ENCODE measurements around the gene FRS3. TPM values are rescaled to one million over a fixed set of nuclear protein-coding genes. Genes with fewer than 3 reads are reported as not detected.

The FRS3 gene
- total and polyA plus RNA-seq, 2 of the 13 experiments (the other 11 are each of a cell fraction or from before 2014, with no cell fraction given), result 3.0 to 7.4 TPM

GRCh38 chr6:41787219-41787917 lies 7.7 kb upstream of the FRS3 start, which contains the start of gene TOMM6 (continued):
- TF ChIP-seq ZBTB4 (CRISPR knock-in tag; IDR thresholded peaks at IDR 0.05; ENCODE audit: borderline replicate concordance), result peak; percentile 51; the same call in 1 of the 2 replicates
- TF ChIP-seq GLMP (CRISPR knock-in tag; IDR thresholded peaks at IDR 0.05; ENCODE audit: borderline replicate concordance), result no peak
- TF ChIP-seq REXO4 (CRISPR knock-in tag; IDR thresholded peaks at IDR 0.05; ENCODE audit: borderline replicate concordance), result no peak; the same call in 1 of the 2 replicates
- peak; percentile 82; the same call in 1 of the 2 replicates for TF ChIP-seq POLR2AphosphoS2 (IDR thresholded peaks at IDR 0.05; ENCODE audit: low read depth, low read length)
- no peak for TF ChIP-seq SMARCC2 (IDR thresholded peaks at IDR 0.05)
- no peak for TF ChIP-seq SMAD9 (CRISPR knock-in tag; IDR thresholded peaks at IDR 0.05)
- TF ChIP-seq ZNF749 (CRISPR knock-in tag; IDR thresholded peaks at IDR 0.05; ENCODE audit: borderline replicate concordance), result peak; percentile 42; the same call in 1 of the 2 replicates
- TF ChIP-seq ZNF660 (CRISPR knock-in tag; IDR thresholded peaks at IDR 0.05; ENCODE audit: borderline replicate concordance, low read depth), result no peak
- peak; percentile 53 for TF ChIP-seq STAT5B (CRISPR knock-in tag; IDR thresholded peaks at IDR 0.05)
- TF ChIP-seq KAT8 (CRISPR knock-in tag; IDR thresholded peaks at IDR 0.05), result peak; percentile 100
- no peak for TF ChIP-seq FOXP1 (IDR thresholded peaks at IDR 0.05)
- peak; percentile 38 for TF ChIP-seq FOXP1 (CRISPR knock-in tag; IDR thresholded peaks at IDR 0.05)
- no peak for TF ChIP-seq ZNF337 (CRISPR knock-in tag; IDR thresholded peaks at IDR 0.05; ENCODE audit: borderline replicate concordance, low read depth)
- 0 out of 2 replicates have a peak, but pooled peaks have one; percentile 20 for TF ChIP-seq HNF4A (CRISPR knock-in tag; IDR thresholded peaks at IDR 0.05)
- TF ChIP-seq NAIF1 (CRISPR knock-in tag; IDR thresholded peaks at IDR 0.05; ENCODE audit: borderline replicate concordance), result peak; percentile 90; the same call in 1 of the 2 replicates
- TF ChIP-seq MXD4 (CRISPR knock-in tag; IDR thresholded peaks at IDR 0.05), result peak; percentile 96
- TF ChIP-seq CREBL2 (CRISPR knock-in tag; IDR thresholded peaks at IDR 0.05; ENCODE audit: borderline replicate concordance), result no peak; the same call in 1 of the 2 replicates
- no peak for TF ChIP-seq ARNT (IDR thresholded peaks at IDR 0.05)
- TF ChIP-seq WIZ (CRISPR knock-in tag; IDR thresholded peaks at IDR 0.05), result peak; percentile 29; the same call in 1 of the 2 replicates
- TF ChIP-seq XBP1 (CRISPR knock-in tag; IDR thresholded peaks at IDR 0.05), result 0 out of 2 replicates have a peak, but pooled peaks have one; percentile 76
- peak; percentile 62 for TF ChIP-seq ZNF770 (CRISPR knock-in tag; IDR thresholded peaks at IDR 0.05)
